HCT116 (cell line): ENCODE results near the gene EPHX1. TPM values are rescaled to one million over a fixed set of nuclear protein-coding genes. Genes with fewer than 3 reads are reported as not detected.
"Not testable (repeated sequence)": the region's sequence is repeated elsewhere in the genome, so short reads cannot be mapped to it uniquely, and the experiment has no call there.

Source experiments
- ATAC-seq: fragments of 200-7000 bp; cut with Tn5 transposase; 2 replicates; pipeline ENCODE4 v1.9.1; 2020; ENCODE audit warnings: mild to moderate bottlenecking, moderate library complexity
- BruUV-seq: library from RNA; stranded (reverse); fragments of 400-500 nt; replicated peaks from 2 replicates; lab custom pipeline; 2021; lab: Mats Ljungman, UMichigan
- CTCF ChIA-PET: fragments of 300-600 bp; sonication (Branson Sonifier 250); formaldehyde crosslinking; loops from one replicate; lab custom pipeline; 2021; ENCODE audit warnings: antibody characterized with exemption; lab: Charles Lee
- POLR2A ChIA-PET: fragments of 300-600, 350-600 bp; sonication (Branson Sonifier 250); formaldehyde crosslinking; loops from one replicate; lab custom pipeline; 2021; ENCODE audit warnings: antibody characterized with exemption; lab: Charles Lee
- RAD21 ChIA-PET, 2 experiments: fragments of 300-600 bp; sonication (Branson Sonifier 250); formaldehyde crosslinking; loops; one replicate each; lab custom pipeline; 2023; ENCODE audit warnings: low total read pairs in 2 of 2; ENCODE audit not compliant: uncharacterized antibody in 2 of 2, unreplicated experiment in 2 of 2, low non-redundant PET in 1 of 2; lab: Charles Lee
- DNase-seq: peaks from one replicate; pipeline ENCODE4 v3.0.0-alpha.2; 2010; ENCODE audit warnings: low read depth, low spot score
- H2AFZ ChIP-seq: fragments of 200-600 bp; shearing (Covaris generic), sonication (generic); 2 replicates; pipeline ENCODE4 v1.6.1; 2017; ENCODE audit warnings: low read depth, mixed run types, mixed read lengths, antibody characterized with exemption, low read length; ENCODE audit not compliant: poor library complexity, severe bottlenecking
- H3K27ac ChIP-seq: 2 replicates; pipeline ENCODE4 v1.5.1; 2012; ENCODE audit warnings: low read depth, low read length
- H3K27me3 ChIP-seq: fragments of 200-600 bp; sonication (generic); 2 replicates; pipeline ENCODE4 v1.6.1; 2016; ENCODE audit warnings: mixed run types, low read length, mixed read lengths; ENCODE audit not compliant: insufficient read depth
- H3K36me3 ChIP-seq, 2 experiments: fragments of 200-500 bp in 1 of 2; fragments of 200-600 bp in 1 of 2; sonication (Bioruptor generic) in 1 of 2; sonication (generic) in 1 of 2; 2 replicates each; pipeline versions ENCODE4 v1.5.1 to v1.6.1; 2014 to 2016; ENCODE audit warnings: low read length in 2 of 2, inconsistent platforms in 1 of 2, mixed read lengths in 1 of 2, mixed run types in 1 of 2; ENCODE audit not compliant: insufficient read depth in 2 of 2, control insufficient read depth in 1 of 2
- H3K4me1 ChIP-seq, 2 experiments: fragments of 200-600 bp in 1 of 2; sonication (generic) in 1 of 2; 2 replicates each; pipeline versions ENCODE4 v1.5.1 to v1.6.1; 2012 to 2017; ENCODE audit warnings: low read length in 2 of 2, inconsistent platforms in 1 of 2, mild to moderate bottlenecking in 1 of 2, mixed read lengths in 1 of 2, mixed run types in 1 of 2, moderate library complexity in 1 of 2; ENCODE audit not compliant: insufficient read depth in 2 of 2, control insufficient read depth in 1 of 2
- H3K4me2 ChIP-seq: fragments of 200-600 bp; sonication (generic); 2 replicates; pipeline ENCODE4 v1.6.1; 2017; ENCODE audit warnings: mixed run types, low read length, mixed read lengths
- H3K4me3 ChIP-seq, 2 experiments: fragments of 200-600 bp in 1 of 2; sonication (generic) in 1 of 2; replicated peaks in 1 of 2; 2 replicates each; pipeline ENCODE4 v1.5.1; 2011 to 2016; ENCODE audit warnings: low read length in 2 of 2, control low read depth in 1 of 2, low read depth in 1 of 2, mild to moderate bottlenecking in 1 of 2, mixed read lengths in 1 of 2, mixed run types in 1 of 2
- H3K79me2 ChIP-seq: fragments of 200-600 bp; sonication (generic); 2 replicates; pipeline ENCODE4 v1.6.1; 2017; ENCODE audit warnings: mild to moderate bottlenecking, mixed run types, low read length, moderate library complexity, mixed read lengths; ENCODE audit not compliant: insufficient read depth
- H3K9ac ChIP-seq: fragments of 200-600 bp; sonication (generic); 2 replicates; pipeline ENCODE4 v1.6.1; 2016; ENCODE audit warnings: low read length, mixed read lengths
- H3K9me2 ChIP-seq: fragments of 200-600 bp; sonication (generic), shearing (Covaris generic); 2 replicates; pipeline ENCODE4 v1.6.1; 2017; ENCODE audit warnings: mixed run types, mild to moderate bottlenecking, moderate library complexity; ENCODE audit not compliant: insufficient read depth
- H3K9me3 ChIP-seq, 2 experiments: fragments of 200-500 bp in 1 of 2; fragments of 200-600 bp in 1 of 2; sonication (Bioruptor generic) in 1 of 2; sonication (generic) in 1 of 2; 2 replicates each; pipeline ENCODE4 v1.6.1; 2014 to 2017; ENCODE audit warnings: low read length in 2 of 2, mixed read lengths in 2 of 2, inconsistent platforms in 1 of 2, low read depth in 1 of 2, mild to moderate bottlenecking in 1 of 2, mixed run types in 1 of 2, moderate library complexity in 1 of 2; ENCODE audit not compliant: control insufficient read depth in 1 of 2, insufficient read depth in 1 of 2
- H4K20me1 ChIP-seq: fragments of 200-600 bp; sonication (generic), shearing (Covaris generic); 2 replicates; pipeline ENCODE4 v1.6.1; 2017; ENCODE audit warnings: mixed run types, mild to moderate bottlenecking, moderate library complexity; ENCODE audit not compliant: insufficient read depth
- CEBPB ChIP-seq: IDR thresholded peaks from 2 replicates; pipeline ENCODE4 v1.6.1; 2012; ENCODE audit warnings: low read depth
- FOSL1 ChIP-seq: IDR thresholded peaks from 2 replicates; pipeline ENCODE4 v1.6.1; 2012; ENCODE audit warnings: low read depth
- ZFX ChIP-seq: fragments of 450-650 bp; IDR thresholded peaks from 2 replicates; pipeline ENCODE4 v1.6.1; 2017
- intact Hi-C: fragments of 100-400 bp; cut with micrococcal nuclease; formaldehyde crosslinking; loops from 2 replicates; pipeline ENCODE4 v1.10.0; 2022
- total RNA-seq: library from RNA; stranded (reverse); gene quantifications from one replicate; pipeline ENCODE4 v1.2.1, GENCODE V29; 2021; ENCODE audit not compliant: unreplicated experiment
- TF ChIP-seq, protein P1 (sequence below): IDR thresholded peaks from 2 replicates; pipeline ENCODE4 v1.6.1; 2011; ENCODE audit warnings: mild to moderate bottlenecking, low read length, moderate library complexity; ENCODE audit not compliant: insufficient replicate concordance; ENCODE audit errors: extremely low read depth
- TF ChIP-seq, protein P2 (sequence below): IDR thresholded peaks from 2 replicates; pipeline ENCODE4 v1.6.1; 2012

EPHX1 gene
- total RNA-seq, 1 experiment from 2014 or later, result 44.6 TPM

DNA sequence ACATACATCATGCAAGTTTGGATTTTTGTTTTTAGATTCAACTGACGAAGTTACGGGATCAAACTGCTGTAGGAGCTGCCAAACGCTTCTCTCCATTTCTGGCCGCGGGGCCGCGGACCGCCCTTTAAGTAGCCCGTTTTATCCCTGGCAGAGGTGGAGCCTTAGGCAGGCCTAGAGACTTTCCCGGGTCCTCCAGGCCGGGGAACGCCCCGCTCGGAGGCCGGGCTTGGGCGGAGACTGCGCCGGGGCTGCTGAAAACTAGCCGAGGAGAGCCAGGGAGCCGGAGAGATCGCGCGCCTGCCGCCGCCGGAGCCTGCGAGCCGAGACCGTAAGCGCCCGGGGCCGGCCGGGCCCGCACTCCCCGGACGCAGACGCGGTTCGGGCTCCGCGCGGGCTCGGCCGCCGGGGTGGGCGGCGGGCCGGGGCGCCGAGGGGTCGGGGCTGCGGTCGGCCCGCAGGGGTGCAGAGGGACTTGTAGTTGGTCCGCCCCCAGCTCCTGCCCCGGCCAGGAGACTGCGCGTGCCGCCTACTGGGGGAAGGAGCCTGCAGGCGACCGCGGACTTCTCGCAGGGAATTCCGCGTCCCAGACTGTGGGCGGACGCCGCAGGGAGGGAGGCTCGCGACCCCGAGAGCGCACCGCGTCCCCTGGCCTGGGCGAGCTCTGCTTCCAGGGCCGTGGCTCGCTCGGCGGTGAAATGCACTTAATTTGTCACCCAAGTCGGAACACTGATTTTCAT is at the start of gene EPHX1 (continued):
- TF ChIP-seq FOSL1, result no peak
- TF ChIP-seq CEBPB, result no peak
- TF ChIP-seq, protein P1, sequence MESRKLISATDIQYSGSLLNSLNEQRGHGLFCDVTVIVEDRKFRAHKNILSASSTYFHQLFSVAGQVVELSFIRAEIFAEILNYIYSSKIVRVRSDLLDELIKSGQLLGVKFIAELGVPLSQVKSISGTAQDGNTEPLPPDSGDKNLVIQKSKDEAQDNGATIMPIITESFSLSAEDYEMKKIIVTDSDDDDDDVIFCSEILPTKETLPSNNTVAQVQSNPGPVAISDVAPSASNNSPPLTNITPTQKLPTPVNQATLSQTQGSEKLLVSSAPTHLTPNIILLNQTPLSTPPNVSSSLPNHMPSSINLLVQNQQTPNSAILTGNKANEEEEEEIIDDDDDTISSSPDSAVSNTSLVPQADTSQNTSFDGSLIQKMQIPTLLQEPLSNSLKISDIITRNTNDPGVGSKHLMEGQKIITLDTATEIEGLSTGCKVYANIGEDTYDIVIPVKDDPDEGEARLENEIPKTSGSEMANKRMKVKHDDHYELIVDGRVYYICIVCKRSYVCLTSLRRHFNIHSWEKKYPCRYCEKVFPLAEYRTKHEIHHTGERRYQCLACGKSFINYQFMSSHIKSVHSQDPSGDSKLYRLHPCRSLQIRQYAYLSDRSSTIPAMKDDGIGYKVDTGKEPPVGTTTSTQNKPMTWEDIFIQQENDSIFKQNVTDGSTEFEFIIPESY, result no peak

DNA sequence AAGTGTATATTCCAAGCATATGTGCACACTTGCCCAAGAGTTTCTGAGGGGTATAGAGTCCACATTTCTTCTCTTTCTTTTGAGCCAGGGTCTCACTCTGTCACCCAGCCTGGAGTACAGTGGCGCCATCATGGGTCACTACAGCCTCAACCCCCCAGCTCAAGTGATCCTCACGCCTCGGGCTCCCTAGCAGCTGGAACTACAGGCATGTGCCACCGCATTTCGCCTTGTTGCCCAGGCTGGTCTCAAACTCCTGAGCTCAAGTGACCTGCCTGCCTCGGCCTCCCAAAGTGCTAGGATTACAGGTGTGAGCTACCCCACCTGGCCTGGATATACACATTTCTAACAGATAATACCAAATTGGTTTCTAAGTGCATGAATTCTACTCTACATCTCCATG is 49.4 kb upstream of the EPHX1 start:
- POLR2A ChIA-PET, result no interaction called here
- H2AFZ ChIP-seq, result no peak overlapping the region
- H3K9me3 ChIP-seq, result no peaks in the 10 kb centered on the region
- no peak overlapping the region for H3K27ac ChIP-seq
- no peaks in the 10 kb centered on the region for H3K9me2 ChIP-seq
- RAD21 ChIA-PET, result no interaction called here
- TF ChIP-seq ZFX, result no peak
- TF ChIP-seq, protein P2, sequence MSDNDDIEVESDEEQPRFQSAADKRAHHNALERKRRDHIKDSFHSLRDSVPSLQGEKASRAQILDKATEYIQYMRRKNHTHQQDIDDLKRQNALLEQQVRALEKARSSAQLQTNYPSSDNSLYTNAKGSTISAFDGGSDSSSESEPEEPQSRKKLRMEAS, result peak; percentile 23; the same call in 1 of the 2 replicates
- no peak overlapping the region for H3K4me3 ChIP-seq
- CTCF ChIA-PET, result no interaction called here
- H3K4me1 ChIP-seq, result peaks cover 3 to 7% of the 10 kb centered on the region in 2 experiments
- no peaks in the 10 kb centered on the region for H4K20me1 ChIP-seq
- H3K27me3 ChIP-seq, result no peaks in the 10 kb centered on the region
- BruUV-seq, result no TSS peak
- H3K9ac ChIP-seq, result no peak overlapping the region
- ATAC-seq, result no peak
- intact Hi-C loops, result no loop called here
- no peak overlapping the region for H3K4me2 ChIP-seq
- no peaks in the 10 kb centered on the region for H3K79me2 ChIP-seq
- no peak for DNase-seq
- no peaks in the 10 kb centered on the region for H3K36me3 ChIP-seq

DNA sequence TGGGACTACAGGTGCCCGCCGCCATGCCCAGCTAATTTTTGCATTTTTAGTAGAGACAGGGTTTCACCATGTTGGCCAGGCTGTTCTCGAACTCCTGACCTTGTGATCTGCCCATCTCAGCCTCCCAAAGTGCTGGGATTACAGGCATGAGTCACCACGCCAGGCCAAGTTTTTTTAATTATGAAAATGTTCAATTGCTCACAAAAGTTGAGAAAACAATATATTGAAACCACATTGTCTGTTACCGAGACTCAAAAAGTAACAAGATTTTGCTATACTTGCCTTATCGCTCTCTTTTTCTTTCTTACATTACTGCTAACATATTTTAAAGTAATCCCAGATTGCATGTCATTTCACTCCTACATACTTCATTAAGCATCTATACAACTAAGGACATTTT is 48.5 kb upstream of the EPHX1 start:
- H3K4me3 ChIP-seq, H3K9me3 ChIP-seq, ATAC-seq, RAD21 ChIA-PET, H4K20me1 ChIP-seq, H3K9ac ChIP-seq, H3K4me1 ChIP-seq, CTCF ChIA-PET, H3K27ac ChIP-seq, H3K27me3 ChIP-seq, H3K36me3 ChIP-seq, POLR2A ChIA-PET, intact Hi-C loops, H2AFZ ChIP-seq, H3K79me2 ChIP-seq, DNase-seq, H3K4me2 ChIP-seq, BruUV-seq, H3K9me2 ChIP-seq: not testable (repeated sequence)
